CD4-positive, alpha-beta T cell treated with Interleukin-4 for 4 hours (primary cell): Measurements from ENCODE around the gene RESP18.

ENCODE experiments used
- DNase-seq: peaks from one replicate; pipeline ENCODE4 v3.0.0-alpha.2; 2020

The RESP18 gene

GRCh38 chr2:219332542-219332941 lies at the start of gene RESP18:
TSS of gene RESP18 (minus strand) at chr2:219332744.
- DNase-seq = no peak

GRCh38 chr2:219381448-219381847 lies 48.9 kb upstream of the RESP18 start:
- no peak for DNase-seq

- no peak for DNase-seq
These were observed 48.4 kb upstream of the RESP18 start for GRCh38 chr2:219380926-219381325.

- DNase-seq = no peak
These were observed 45.8 kb upstream of the RESP18 start for GRCh38 chr2:219378163-219378851.

- DNase-seq = no peak
These were observed 36.9 kb upstream of the RESP18 start for GRCh38 chr2:219369447-219369861.

GRCh38 chr2:219368690-219369191 lies 36.2 kb upstream of the RESP18 start:
- DNase-seq = no peak

GRCh38 chr2:219362524-219363164 lies 30.1 kb upstream of the RESP18 start:
- no peak for DNase-seq

GRCh38 chr2:219362072-219362471 lies 29.5 kb upstream of the RESP18 start:
- DNase-seq = no peak

GRCh38 chr2:219358170-219359075 lies 25.9 kb upstream of the RESP18 start:
- no peak for DNase-seq

GRCh38 chr2:219356834-219357233 lies 24.3 kb upstream of the RESP18 start:
- peak; percentile 8 for DNase-seq

- no peak for DNase-seq
These were observed 22.0 kb upstream of the RESP18 start for GRCh38 chr2:219354582-219354981.

GRCh38 chr2:219353129-219353528 lies 20.6 kb upstream of the RESP18 start:
- no peak for DNase-seq

- peak; percentile 60 for DNase-seq
These were observed 20.0 kb upstream of the RESP18 start for GRCh38 chr2:219352448-219353023.

- DNase-seq = no peak
These were observed 18.2 kb upstream of the RESP18 start for GRCh38 chr2:219350710-219351221.

- no peak for DNase-seq
These were observed 17.7 kb upstream of the RESP18 start for GRCh38 chr2:219350215-219350614.

- DNase-seq = no peak
These were observed 12.3 kb upstream of the RESP18 start for GRCh38 chr2:219344751-219345430.

GRCh38 chr2:219335373-219335786 lies 2.8 kb upstream of the RESP18 start:
- DNase-seq = no peak

- DNase-seq = no peak
These were observed 1.5 kb upstream of the RESP18 start for GRCh38 chr2:219334076-219334475.

- DNase-seq = no peak
These were observed 857 bp downstream of the RESP18 start for GRCh38 chr2:219331560-219332213.

- DNase-seq = no peak
These were observed 4.8 kb downstream of the RESP18 start for GRCh38 chr2:219327719-219328118.

GRCh38 chr2:219325657-219326315 lies 6.8 kb downstream of the RESP18 start:
- no peak for DNase-seq
